ENCODE data around the gene HOOK1. TPM values are rescaled to one million over a fixed set of nuclear protein-coding genes. Genes with fewer than 3 reads are reported as not detected.

HOOK1 gene
- total RNA-seq, 1 donor from 2014 or later, result 10.3 TPM

DNA sequence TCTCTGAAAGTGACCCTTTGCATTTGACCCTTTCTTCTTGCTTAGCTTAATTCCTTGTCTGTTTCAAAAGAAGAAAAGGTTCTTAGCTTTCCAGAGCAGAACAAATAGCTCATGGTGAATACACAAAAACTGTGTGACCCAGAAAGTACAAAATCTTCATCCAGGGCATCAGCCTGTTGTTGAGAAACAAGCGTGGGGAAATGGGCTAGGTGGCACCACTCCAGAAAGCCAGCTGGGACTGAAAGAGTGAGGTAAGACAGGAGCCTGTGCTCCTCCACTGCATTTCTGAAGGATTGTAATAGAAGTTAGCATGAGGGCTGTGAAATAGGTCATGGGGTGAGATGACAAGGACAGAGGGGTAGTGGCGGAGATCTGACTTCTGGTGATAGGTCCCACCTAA, 66.0 kb downstream of the HOOK1 start:
- DNase-seq (ENCODE audit: low read depth), result no peak
- Histone ChIP-seq H3K36me3 (ENCODE audit: control insufficient read depth, insufficient read depth, low read length) (no peaks in the 10 kb centered on the region), H3K27me3 (ENCODE audit: control insufficient read depth, insufficient read depth, low read length) (no peaks in the 10 kb centered on the region), H3K4me3 (ENCODE audit: low read depth, low read length) (no peak overlapping the region)
- no peak for FAIRE-seq
- TF ChIP-seq, protein P1, sequence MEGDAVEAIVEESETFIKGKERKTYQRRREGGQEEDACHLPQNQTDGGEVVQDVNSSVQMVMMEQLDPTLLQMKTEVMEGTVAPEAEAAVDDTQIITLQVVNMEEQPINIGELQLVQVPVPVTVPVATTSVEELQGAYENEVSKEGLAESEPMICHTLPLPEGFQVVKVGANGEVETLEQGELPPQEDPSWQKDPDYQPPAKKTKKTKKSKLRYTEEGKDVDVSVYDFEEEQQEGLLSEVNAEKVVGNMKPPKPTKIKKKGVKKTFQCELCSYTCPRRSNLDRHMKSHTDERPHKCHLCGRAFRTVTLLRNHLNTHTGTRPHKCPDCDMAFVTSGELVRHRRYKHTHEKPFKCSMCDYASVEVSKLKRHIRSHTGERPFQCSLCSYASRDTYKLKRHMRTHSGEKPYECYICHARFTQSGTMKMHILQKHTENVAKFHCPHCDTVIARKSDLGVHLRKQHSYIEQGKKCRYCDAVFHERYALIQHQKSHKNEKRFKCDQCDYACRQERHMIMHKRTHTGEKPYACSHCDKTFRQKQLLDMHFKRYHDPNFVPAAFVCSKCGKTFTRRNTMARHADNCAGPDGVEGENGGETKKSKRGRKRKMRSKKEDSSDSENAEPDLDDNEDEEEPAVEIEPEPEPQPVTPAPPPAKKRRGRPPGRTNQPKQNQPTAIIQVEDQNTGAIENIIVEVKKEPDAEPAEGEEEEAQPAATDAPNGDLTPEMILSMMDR (IDR thresholded peaks at IDR 0.05; ENCODE audit: insufficient read depth, low read length, severe bottlenecking), result no peak

- DNase-seq (ENCODE audit: low read depth), result no peak
- H3K27me3 ChIP-seq (ENCODE audit: control insufficient read depth, insufficient read depth, low read length), result no peaks in the 10 kb centered on the region
- no peaks in the 10 kb centered on the region for H3K36me3 ChIP-seq (ENCODE audit: control insufficient read depth, insufficient read depth, low read length)
- FAIRE-seq, result no peak
- no peak overlapping the region for H3K4me3 ChIP-seq (ENCODE audit: low read depth, low read length)
- TF ChIP-seq, protein P1 (IDR thresholded peaks at IDR 0.05; ENCODE audit: insufficient read depth, low read length, severe bottlenecking), result no peak
Measured at GRCh38 chr1:59885160-59885832, 70.5 kb downstream of the HOOK1 start.

DNA sequence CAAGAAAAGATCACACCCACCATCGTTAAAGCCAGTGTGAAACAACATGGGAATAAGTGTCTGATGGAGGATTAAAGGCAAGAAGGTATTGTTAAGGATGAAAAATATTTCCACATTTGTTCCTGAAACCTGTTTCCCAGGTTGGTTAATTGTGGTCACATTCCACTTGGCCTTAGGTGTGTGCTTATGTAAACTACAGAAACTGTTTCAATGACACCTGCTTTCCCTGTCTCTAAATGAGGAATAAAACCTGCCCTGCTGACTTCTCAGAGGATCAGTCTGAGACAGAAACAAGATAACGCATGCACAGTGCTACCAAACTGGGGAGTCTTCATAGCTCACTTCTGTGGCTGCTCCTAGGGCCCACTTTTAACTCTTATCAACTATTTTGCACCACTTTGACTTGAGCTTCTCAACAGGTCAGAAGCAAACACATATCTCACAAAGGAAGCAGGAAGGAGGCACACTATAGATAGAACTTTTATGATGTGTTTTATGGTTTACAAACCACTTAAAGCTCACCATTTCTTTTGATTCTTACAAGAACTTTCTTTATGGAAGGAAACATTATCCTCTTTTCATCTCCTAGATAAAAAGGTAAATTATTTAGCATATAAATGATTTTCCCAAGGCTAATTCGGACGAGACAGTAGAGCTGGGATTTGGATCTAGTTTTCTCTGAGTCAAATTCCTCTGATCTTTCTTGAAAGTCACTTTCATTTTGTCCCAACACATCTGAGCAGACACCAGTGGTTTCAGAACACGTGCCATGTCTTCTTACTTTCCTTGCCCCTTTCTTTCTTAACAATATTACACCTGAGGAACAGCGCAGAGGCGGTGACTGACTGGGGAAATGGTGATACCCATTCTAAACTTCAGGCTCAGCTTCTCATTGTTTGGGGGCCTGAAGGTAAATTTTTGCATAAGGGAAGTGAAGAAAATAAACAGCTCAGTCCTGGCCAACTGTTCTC, 78.4 kb downstream of the HOOK1 start:
- TF ChIP-seq, protein P1 (IDR thresholded peaks at IDR 0.05; ENCODE audit: insufficient read depth, low read length, severe bottlenecking), result no peak
- FAIRE-seq (peak; percentile 83), DNase-seq (ENCODE audit: low read depth) (peak; percentile 82)
- H3K4me3 ChIP-seq (ENCODE audit: low read depth, low read length), result no peak overlapping the region
- no peaks in the 10 kb centered on the region for H3K36me3 ChIP-seq (ENCODE audit: control insufficient read depth, insufficient read depth, low read length)
- H3K27me3 ChIP-seq (ENCODE audit: control insufficient read depth, insufficient read depth, low read length), result no peaks in the 10 kb centered on the region

GRCh38 chr1:59897165-59897564, 82.4 kb downstream of the HOOK1 start:
- Histone ChIP-seq H3K36me3 (ENCODE audit: control insufficient read depth, insufficient read depth, low read length) (no peaks in the 10 kb centered on the region), H3K4me3 (ENCODE audit: low read depth, low read length) (no peak overlapping the region), H3K27me3 (ENCODE audit: control insufficient read depth, insufficient read depth, low read length) (no peaks in the 10 kb centered on the region)
- DNase-seq (ENCODE audit: low read depth) (no peak), FAIRE-seq (no peak)
- TF ChIP-seq, protein P1 (IDR thresholded peaks at IDR 0.05; ENCODE audit: insufficient read depth, low read length, severe bottlenecking), result no peak

DNA sequence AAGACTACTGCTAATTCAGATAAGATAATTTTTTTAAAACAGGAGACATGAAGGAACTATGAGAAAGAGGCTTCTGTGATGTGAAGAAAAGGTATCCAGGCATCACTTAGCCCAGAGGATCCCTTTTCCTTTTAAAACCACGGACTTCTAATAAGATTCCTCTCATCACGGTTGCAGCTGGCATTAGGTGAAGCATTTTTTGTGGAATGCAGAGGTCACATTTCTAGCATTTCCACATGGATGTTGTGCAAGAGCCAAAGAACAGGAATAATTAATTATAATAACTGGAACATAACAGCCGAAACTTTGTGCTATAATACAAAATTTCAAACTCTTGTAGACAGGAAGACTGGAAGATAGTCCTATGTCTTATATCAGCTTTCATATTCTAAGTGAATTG, 84.2 kb downstream of the HOOK1 start:
- FAIRE-seq (no peak), DNase-seq (ENCODE audit: low read depth) (peak; percentile 5)
- TF ChIP-seq, protein P1 (IDR thresholded peaks at IDR 0.05; ENCODE audit: insufficient read depth, low read length, severe bottlenecking), result no peak
- Histone ChIP-seq H3K36me3 (ENCODE audit: control insufficient read depth, insufficient read depth, low read length) (no peaks in the 10 kb centered on the region), H3K27me3 (ENCODE audit: control insufficient read depth, insufficient read depth, low read length) (no peaks in the 10 kb centered on the region), H3K4me3 (ENCODE audit: low read depth, low read length) (no peak overlapping the region)

Measured in bronchial epithelial cell (primary cell).